Body of pancreas (tissue), 4 donors: ENCODE data around the gene PAK5.

Experiments used
- CTCF ChIP-seq, 7 experiments: fragments of 450-650 bp in 4 of 7; fragments of 200-600 bp in 3 of 7; sonication (generic) in 3 of 7; IDR thresholded peaks; one replicate each; pipeline ENCODE4 v1.5.1; 2016 to 2019; ENCODE audit warnings: antibody characterized with exemption in 7 of 7
- POLR2A ChIP-seq, 3 donors: fragments of 450-650 bp; IDR thresholded peaks; one replicate each; pipeline ENCODE4 v1.6.1; 2016; ENCODE audit warnings: antibody characterized with exemption in 3 of 3, mild to moderate bottlenecking in 2 of 3

GRCh38 chr20:9572670-9573069 lies 266.2 kb downstream of the PAK5 start:
- no peak for TF ChIP-seq POLR2A (IDR thresholded peaks at IDR 0.05)
- TF ChIP-seq CTCF (IDR thresholded peaks at IDR 0.05) = no peak
